GM18519 (cell line): ENCODE measurements around the gene UCHL5.
"Not testable (repeated sequence)": the region's sequence is repeated elsewhere in the genome, so short reads cannot be mapped to it uniquely, and the experiment has no call there.

Source experiments
- ATAC-seq: cut with Tn5 transposase; IDR thresholded peaks from one replicate; pipeline ENCODE4 v1.9.1; 2021; ENCODE audit warnings: mild to moderate bottlenecking, moderate library complexity; ENCODE audit not compliant: unreplicated experiment, low FRiP score

UCHL5 gene

DNA sequence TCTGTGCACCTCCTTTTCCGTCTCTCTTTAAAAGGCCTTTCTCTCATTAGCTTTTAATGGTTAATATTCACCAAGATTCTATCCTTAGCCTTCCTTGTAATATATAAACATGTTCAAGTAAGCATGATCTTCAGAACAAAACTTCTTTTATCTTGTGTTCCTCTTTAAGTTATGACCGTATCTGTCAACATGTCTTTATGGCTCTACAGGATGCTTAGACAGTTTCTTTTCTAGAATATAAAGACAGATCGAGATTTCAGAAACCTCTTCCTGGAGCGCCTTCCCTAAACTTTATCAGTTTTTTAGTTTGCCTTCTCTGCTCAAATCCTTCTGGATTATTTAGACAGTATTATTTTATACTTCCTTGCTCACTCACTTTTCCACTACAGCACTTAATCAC, 7.4 kb upstream of the UCHL5 start:
- ATAC-seq, result no peak

DNA sequence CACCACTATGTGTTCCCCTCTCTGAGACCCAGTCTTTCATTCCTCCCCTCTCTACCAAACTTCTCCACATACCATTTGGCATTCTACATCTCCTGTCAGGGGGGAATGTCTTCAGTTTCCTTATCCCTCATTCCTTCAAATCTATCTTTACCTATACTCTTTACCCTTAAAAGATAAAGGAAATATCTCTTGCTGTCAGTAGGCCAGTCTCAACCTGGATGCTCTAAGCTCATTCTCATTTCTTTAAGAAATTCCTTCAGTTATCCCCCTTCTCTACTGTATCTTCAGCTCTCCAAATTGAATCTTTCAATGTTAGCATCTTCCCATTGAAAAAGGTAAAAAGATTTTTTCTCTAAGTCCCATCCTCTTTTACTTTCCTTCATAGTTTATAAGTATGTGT, 6.8 kb upstream of the UCHL5 start:
- no peak for ATAC-seq

DNA sequence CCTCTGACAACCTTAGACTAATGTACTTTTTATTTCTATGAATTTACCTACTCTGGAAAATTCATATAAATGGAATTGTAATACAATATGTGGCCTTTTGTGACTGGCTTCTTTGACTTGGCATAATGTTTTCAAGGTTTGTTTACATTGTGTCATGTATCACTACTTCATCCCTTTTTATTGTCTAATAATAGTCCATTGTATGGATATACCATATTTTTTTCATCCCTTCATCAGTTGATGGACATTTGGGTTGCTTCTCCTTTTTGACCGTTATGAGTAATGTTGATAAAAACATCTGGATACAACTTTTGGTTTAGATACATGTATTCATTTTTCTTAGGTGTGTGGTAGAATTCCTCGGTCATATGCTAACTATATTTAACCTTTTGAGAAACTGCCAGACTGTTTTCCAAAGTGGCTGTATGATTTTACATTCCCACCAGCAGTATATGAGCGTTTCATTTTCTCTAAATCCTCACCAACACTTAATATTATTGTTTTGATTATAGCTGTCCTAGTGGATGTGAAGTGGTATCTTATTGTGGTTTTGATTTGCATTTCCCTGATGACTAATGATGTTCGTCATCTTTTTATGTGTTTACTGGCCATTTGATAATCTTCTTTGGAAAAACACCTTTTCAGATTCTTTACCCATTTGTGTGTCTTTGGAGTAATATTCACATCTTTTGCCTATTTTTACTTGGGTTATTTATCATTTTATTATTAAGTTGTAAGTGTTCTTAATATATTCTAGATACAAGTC, 3.7 kb upstream of the UCHL5 start:
- no peak for ATAC-seq

DNA sequence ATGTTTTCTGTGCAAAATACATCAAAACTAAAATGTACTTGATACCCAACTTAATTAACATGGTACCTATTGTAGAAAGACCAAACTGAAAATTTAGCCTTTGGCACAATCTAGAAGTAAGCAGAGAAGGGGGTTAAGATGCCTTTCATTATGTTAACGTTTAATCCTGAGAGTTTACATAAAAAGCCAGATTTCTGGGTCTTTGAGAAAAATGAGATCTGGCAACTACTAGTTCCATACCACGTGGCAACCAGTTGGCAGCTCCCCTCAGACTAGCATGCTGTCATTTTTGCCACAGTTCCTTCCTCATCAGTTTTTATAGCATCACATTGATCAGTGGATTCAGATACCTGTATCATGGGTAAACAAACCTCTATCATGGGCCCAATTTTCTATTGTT, 1.8 kb upstream of the UCHL5 start:
- no peak for ATAC-seq

DNA sequence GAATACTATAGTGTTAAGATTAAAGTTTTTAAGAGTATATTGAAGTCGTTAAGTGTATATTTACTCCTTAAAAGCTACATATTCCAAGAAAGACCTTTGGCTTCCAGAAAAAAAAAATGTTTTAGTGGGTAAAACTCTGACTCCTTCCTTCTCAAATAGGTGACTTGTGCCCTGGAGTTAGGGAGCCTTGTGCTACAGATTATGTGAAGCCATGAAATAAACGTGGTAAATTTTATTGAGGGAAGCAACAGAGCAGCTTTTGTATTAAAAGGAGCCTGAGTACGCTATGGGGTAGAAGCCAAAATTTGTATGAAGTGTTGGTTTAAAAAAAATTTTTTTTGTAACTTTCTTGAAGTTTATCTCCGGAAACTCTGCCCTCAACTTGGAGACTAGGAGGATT, 1.2 kb upstream of the UCHL5 start:
- ATAC-seq, result no peak

DNA sequence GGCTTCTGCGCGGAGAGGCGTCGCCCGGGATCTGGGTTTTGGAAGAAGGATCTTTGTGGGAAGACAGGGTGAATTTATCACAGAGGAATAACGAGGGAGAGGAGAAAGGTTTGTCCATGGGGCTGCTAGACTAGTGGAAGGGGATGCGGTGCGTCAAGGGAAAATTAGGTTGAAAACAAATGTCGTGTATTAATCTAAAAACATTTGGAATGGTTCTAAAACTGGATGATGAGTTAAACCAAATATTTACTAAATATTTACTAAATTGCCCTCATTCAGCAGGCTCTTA, 899 bp upstream of the UCHL5 start:
- ATAC-seq, result no peak

DNA sequence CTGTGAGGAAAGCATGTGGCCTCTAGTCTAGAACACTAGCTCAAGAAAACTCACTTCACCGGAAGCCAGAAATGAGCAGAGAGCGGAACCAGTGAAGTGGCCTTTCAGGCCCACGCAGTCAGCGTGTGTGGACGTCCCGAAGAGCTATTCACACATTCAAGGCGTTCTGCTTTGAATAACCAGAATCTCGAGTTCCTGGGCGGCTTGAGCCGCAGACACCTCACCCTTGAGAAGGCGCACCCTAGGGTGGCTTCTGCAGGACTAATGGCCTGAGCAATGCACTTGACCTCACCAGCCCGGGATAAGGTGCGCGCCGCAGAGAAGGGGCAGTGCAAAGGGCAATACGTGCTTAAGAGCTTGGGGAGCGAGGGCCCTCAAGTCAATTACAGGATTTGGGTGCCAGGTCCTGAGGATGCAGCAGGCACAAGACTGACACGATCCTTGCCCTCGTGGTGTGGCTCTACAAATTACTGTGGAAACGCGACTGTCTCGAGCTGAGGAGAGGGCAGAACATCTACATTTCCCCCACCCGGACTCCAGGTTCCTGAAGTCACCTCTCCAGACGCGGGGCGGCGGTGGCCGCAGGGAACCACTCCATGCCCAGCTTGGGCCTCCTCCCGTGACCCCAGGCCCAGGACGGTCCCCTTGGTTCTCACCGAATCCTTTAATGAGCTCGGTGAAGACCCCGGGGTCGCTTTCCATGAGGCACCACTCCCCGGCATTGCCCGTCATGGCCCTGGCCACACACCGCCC, 455 bp downstream of the UCHL5 start:
- ATAC-seq, result peak; percentile 63

DNA sequence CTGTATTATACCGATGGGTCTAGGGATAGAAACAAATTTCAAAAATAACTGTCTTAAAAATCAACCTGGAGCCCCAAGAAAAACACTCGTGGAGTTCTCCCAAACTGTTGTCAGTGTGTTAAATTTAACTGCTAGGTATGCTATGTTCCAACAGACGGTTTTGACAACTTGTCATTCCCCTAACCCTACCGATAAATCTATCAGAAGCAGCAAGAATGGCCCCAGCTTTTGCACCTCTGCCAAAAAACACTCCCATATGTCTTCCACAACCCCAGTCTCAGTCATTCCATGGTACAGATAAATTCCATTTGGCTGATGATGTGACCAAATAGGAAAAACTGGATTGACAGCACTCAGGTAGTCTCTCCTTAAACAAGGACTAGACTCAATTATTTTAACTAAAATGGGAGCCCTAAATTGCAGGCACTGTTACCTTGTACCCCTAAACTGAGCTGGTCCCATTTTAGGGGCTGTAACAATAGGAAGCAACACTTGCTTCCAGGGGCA, 4.9 kb downstream of the UCHL5 start:
- no peak for ATAC-seq

DNA sequence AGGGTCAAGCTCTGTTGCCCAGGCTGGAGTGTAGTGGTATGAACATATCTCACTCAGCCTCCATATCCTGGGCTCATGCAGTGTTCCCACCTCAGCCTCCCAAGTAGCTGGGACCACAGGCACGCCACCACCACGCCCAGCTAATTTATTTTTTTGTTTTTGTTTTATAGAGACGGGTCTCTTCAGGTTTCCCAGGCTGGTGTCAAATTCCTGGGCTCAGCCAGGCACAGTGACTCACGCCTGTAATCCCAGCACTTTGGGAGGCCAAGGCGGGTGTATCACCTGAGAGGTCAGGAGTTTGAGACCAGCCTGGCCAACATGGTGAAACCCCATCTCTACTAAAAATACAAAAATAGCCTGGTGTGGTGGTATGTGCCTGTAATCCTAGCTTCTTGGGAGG, 10.2 kb downstream of the UCHL5 start:
- not testable (repeated sequence) for ATAC-seq

DNA sequence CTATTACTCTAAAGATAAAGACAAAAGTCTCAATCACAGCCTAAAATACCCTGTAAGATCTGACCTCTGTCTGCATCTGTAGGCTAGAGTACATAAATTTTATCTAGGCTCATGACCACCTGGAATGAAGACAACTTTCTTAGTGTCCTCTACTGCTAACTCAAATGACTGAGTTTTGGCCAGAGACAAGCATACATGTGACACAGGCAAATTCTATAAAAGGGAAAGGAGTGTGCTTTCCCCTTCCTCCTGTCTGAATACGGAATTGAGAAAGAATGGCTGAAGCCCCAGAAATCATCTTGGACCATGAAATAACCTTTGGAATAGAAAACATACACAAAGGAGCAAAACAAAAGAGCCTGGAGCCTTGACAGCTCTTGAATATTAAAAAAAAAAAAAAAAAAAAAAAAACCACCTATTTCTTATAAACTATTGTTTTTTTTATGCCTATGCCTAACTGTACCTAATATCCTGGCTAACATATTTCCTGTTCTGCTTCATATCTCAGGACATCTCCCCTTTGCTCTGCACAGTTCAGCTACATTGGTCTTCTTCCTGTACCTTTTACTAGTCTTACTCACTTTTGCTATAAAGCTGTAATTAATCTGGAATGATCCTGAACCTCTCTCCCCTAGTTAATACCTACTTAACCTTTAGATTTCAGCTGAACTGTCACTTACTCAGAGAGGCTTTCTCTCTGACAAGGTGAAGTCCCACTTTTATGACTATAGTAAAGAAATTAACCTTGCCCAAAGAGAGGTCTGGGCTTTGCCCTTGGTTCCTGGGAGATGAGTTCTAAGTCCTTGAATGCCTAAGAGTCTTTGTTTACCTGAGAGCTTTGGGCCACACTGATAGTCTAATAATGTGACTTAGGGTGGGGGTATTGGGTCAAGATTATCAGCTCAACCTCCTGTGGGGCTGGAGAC, 16.1 kb downstream of the UCHL5 start:
- no peak for ATAC-seq

DNA sequence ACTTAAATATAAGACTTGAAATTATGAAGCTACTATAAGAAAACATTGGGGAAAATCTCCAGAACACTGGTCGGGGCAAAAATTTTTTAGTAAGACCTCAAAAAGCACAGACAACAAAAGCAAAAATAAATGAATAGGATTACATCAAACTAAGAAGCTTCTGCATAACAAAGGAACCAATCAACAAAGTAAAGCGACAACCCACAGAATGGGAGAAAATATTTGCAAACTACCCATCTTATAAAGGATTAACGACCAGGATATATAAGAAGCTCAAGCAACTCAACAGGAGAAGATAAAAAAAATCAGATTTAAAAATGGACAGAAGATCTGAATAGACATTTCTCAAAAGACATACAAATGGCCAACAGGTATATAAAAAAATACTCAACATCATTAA, 19.1 kb downstream of the UCHL5 start:
- ATAC-seq, result no peak

DNA sequence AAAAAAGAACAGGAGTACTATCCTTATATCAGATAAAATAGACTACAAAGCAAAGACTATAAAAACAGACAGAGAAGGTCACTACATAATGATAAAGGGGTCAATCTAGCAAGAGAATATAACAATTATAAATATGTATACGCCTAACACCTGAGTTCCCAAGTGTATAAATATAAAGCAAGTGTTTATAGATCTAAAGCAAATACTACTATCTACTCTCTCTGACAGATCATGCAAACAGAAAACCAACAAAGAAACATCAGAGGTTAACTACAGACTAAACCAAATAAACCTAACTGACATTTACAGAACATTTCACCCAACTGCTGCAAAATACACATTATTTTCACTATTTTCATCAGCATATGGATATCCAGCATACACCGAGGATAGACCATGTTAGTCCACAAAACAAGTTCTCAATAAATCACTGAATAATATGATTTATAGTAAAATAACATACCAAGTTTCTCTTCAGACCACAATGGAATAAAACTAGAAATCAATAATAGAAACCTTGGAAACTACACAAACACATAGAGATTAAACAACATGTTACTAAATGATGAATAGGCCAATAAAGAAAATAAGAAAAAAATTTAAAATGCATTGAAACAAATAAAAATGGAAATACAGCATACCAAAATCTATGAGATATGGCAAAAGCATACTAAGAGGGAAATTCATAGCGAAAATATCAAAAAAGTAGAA, 22.7 kb downstream of the UCHL5 start:
- no peak for ATAC-seq

DNA sequence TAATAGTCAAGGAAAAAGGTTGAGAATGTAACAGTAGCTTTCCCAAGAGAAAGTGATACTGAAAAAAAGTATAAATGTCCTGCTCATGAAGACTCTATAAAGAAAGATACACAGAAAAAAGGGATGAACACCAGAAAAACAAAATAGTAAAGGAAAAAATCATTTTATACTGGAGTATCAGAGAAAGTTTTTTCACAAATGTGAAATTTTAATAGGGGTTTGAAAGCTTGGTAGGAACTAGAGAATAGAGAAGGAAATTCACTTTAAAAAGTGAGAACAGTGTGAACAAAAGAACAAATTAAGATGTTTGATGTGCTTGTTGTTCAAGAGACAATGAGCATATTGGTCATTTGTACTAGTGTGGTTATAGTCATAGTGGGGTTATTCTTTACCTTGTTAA, 25.6 kb downstream of the UCHL5 start:
- no peak for ATAC-seq

DNA sequence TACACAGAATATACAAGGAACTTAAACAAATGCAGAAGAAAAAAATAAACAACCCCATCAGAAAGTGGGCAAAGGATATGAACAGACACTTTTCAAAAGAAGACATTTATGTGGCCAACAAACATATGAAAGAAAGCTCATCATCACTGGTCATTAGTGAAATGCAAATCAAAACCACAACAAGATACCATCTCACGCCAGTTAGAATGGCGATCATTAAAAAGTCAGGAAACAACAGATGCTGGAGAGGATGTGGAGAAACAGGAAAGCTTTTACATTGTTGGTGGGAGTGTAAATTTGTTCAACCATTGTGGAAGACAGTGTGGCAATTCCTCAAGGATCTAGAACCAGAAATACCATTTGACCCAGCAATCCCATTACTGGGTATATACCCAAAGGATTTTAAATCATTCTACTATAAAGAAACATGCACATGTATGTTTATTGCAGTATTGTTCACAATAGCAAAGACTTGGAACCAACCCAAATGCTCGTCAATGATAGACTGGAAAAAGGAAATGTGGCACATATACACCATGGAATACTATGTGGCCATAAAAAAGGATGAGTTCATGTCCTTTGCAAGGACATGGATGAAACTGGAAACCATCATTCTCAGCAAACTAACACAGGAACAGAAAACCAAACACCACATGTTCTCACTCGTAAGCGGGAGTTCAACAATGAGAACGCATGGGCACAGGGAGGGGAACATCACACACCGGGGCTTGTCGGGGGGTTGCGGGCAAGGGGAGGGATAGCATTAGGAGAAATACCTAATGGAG, 26.3 kb downstream of the UCHL5 start:
- not testable (repeated sequence) for ATAC-seq

DNA sequence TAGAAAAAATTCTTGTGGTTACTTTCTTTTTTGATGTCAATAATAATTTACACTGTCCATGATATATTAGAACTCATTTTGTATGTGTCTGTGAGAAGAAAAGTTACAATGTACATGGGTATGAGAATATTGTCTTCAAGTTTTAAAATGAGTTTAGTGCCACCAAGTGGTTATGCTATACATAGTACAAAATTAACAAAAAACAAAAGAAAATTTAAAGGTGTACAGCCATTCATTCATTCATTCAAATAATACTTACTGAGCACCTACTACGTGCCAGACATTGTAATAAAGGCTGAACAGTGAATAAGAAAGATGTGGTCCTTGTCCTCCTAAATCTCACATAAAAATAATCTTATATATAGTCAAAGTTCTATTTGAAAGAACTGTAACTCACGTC, 27.7 kb downstream of the UCHL5 start:
- ATAC-seq, result peak; percentile 60

DNA sequence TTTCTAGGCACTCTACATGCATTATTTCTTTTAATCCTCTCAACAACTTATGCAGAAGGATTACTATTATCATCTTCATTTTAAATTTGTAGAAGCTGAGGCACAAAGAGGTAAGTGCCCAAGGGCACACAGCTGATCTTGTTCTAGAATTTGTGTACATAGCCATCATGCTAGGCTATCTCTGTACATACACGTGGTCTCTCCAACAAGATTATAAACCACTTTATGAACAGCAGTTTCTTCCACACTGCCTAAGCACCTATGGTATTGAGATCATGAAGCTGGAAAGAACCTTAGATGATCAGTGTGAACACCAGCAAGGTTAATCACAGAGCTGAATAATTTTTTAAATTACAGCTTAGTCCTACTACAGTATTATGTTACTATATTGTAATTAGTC, 28.9 kb downstream of the UCHL5 start:
- no peak for ATAC-seq

DNA sequence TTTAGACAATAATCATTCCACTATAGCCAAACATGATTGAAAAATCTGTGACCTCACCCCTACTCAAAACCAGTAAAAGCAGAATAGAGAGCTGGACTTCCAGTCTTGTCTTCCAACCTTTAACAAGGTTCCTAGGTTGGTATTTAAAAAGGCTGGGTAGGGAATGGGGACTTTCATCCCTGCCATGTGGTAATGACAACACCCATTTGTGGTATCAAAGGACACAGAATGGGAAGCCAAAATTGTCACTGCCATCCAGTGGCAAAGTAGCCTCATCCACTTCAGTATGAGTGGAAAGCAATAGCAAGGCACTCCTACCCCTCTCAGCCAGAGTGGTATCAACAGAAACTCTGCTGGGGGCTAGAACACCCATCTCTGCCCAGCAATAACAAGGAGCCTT, 33.9 kb downstream of the UCHL5 start:
- no peak for ATAC-seq

DNA sequence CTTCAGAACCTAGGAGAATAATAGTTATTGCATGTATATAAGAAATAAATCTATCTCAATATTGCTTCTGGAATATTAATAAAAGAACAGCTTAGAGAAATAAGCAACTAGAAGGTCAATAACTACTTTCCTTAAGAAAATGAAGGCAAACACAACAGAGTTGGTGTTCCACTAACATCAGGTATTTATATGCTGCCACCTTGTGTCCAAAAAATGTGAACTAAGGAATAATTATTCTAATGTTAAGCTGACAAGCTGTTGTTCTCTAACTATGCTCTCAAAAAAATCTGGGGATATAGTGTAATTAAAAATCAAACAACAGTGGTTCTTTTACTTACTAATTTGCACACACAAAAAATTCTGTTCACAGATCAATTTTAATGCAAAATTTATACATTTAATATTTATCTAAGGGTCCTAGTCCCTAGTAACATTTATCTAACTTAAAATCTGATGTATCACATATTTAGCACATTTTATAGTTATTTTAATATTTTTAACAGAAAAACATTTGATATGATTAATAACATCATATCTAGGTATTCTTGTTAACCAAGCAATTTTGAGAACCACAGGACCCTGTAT, 39.6 kb downstream of the UCHL5 start:
- peak; percentile 75 for ATAC-seq

DNA sequence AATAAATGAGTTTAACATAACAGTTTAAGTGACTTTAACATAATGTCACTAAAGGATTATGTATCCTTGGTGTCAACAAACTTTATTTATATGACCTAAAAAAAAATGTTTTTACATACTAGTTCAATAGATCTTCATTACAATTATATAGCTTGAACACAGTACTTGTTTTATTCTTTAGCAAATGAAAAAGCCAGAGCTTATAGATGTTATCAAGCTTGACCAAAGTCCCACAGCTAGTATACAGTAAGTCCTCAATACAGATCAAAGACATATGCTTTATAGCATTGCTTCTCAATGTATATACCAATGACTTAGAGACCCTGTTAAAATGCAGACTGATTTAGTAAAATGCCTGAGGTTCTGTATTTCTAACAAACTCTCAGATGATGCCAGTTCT, 42.4 kb downstream of the UCHL5 start:
- no peak for ATAC-seq
